Fibroblast of mammary gland (primary cell): ENCODE measurements around the gene NRP2.

Experiments
- DNase-seq: peaks from one replicate; pipeline ENCODE4 v3.0.0-alpha.2; 2010; ENCODE audit warnings: low read depth
- H3K4me3 ChIP-seq: 2 replicates; pipeline ENCODE4 v1.5.1; 2011; ENCODE audit warnings: low read depth, mild to moderate bottlenecking, low read length, moderate library complexity; ENCODE audit not compliant: control insufficient read depth
- TF ChIP-seq, protein P1 (sequence below): conservative IDR thresholded peaks from 2 replicates; pipeline ENCODE4 v1.5.1; 2011; ENCODE audit warnings: low read depth, low read length, inconsistent platforms; ENCODE audit not compliant: control insufficient read depth, insufficient read depth

Gene NRP2

GRCh38 chr2:205670292-205670691 is 12.0 kb upstream of the NRP2 start:
- TF ChIP-seq, protein P1, sequence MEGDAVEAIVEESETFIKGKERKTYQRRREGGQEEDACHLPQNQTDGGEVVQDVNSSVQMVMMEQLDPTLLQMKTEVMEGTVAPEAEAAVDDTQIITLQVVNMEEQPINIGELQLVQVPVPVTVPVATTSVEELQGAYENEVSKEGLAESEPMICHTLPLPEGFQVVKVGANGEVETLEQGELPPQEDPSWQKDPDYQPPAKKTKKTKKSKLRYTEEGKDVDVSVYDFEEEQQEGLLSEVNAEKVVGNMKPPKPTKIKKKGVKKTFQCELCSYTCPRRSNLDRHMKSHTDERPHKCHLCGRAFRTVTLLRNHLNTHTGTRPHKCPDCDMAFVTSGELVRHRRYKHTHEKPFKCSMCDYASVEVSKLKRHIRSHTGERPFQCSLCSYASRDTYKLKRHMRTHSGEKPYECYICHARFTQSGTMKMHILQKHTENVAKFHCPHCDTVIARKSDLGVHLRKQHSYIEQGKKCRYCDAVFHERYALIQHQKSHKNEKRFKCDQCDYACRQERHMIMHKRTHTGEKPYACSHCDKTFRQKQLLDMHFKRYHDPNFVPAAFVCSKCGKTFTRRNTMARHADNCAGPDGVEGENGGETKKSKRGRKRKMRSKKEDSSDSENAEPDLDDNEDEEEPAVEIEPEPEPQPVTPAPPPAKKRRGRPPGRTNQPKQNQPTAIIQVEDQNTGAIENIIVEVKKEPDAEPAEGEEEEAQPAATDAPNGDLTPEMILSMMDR, result no peak
- no peak overlapping the region for H3K4me3 ChIP-seq
- no peak for DNase-seq

- DNase-seq, result no peak
- TF ChIP-seq, protein P1, result no peak
- no peak overlapping the region for H3K4me3 ChIP-seq
Measured at GRCh38 chr2:205673312-205673711, 9.0 kb upstream of the NRP2 start.

GRCh38 chr2:205675861-205676516 is 6.3 kb upstream of the NRP2 start:
- no peak overlapping the region for H3K4me3 ChIP-seq
- peak; percentile 78 for DNase-seq
- TF ChIP-seq, protein P1, result peak; percentile 88

- TF ChIP-seq, protein P1, result no peak
- H3K4me3 ChIP-seq, result no peak overlapping the region
- DNase-seq, result no peak
Measured at GRCh38 chr2:205678541-205679142, 3.7 kb upstream of the NRP2 start.

- no peak for DNase-seq
- H3K4me3 ChIP-seq, result no peak overlapping the region
- TF ChIP-seq, protein P1, result no peak
Measured at GRCh38 chr2:205679410-205680009, 2.8 kb upstream of the NRP2 start.

DNA sequence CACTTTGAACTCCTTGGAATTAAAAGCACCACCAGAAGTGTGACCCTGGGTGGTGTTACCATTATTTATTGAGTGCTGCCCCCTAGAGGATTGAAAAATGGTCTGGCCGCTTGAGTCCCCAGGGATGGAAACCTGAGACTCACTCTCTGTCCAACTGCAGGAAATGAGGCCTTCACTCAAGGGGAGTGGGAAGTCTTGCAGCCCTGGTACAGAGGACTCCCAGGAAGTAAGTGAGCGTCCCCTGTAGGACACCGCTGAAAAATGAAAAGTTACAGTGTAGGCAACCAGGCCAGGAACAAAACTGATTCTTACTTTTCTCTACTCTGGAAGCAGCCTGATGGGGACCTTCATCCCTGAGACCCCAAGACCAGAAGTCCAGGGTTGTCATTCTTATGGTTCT is 2.2 kb upstream of the NRP2 start:
- DNase-seq, result peak; percentile 91
- TF ChIP-seq, protein P1, result peak; percentile 64
- no peak overlapping the region for H3K4me3 ChIP-seq
